Left cardiac atrium (tissue), 4 donors: Measurements from ENCODE around the gene SPRN. TPM values are rescaled to one million over a fixed set of nuclear protein-coding genes. Genes with fewer than 3 reads are reported as not detected.
"Not testable (repeated sequence)": the region's sequence is repeated elsewhere in the genome, so short reads cannot be mapped to it uniquely, and the experiment has no call there.

Experiments
- ATAC-seq, 2 donors: fragments of 200-7000 bp; cut with Tn5 transposase; one replicate each; pipeline ENCODE4 v1.9.1; 2020; ENCODE audit warnings: mild to moderate bottlenecking in 2 of 2, moderate library complexity in 2 of 2
- DNase-seq: peaks from one replicate; pipeline ENCODE4 v3.0.0-alpha.2; 2020
- intact Hi-C, 2 donors: fragments of 100-400 bp; cut with DNase I; formaldehyde crosslinking; loops; one replicate each; pipeline versions ENCODE4 v1.14.1 to v1.15.1; 2022 to 2023
- long read RNA-seq: library from polyadenylated mRNA; unstranded; transcript quantifications from one replicate; pipeline ENCODE4 v2.0.0, GENCODE V29; 2021
- total RNA-seq, 2 donors: library from RNA; stranded (reverse); fragmentation: NEBNext Ultra II Directional; extraction: Animal tissue kit (Norgen Biotek cat#: 25700); gene quantifications; one replicate each; pipeline ENCODE4 v1.2.1, GENCODE V29; 2021
- donor health status: DM: no; HTN: yes; CAD: no.
- donor health status: DM: no; HTN: yes; CAD: no; lungs with severe emphysema.
- donor health status: DM: yes; HTN: yes; CAD: no.
- donor health status: Dilated cardiomyopathy.

SPRN gene, protein sequence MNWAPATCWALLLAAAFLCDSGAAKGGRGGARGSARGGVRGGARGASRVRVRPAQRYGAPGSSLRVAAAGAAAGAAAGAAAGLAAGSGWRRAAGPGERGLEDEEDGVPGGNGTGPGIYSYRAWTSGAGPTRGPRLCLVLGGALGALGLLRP
- not detected for total RNA-seq
- long read RNA-seq, result 0 reads

DNA sequence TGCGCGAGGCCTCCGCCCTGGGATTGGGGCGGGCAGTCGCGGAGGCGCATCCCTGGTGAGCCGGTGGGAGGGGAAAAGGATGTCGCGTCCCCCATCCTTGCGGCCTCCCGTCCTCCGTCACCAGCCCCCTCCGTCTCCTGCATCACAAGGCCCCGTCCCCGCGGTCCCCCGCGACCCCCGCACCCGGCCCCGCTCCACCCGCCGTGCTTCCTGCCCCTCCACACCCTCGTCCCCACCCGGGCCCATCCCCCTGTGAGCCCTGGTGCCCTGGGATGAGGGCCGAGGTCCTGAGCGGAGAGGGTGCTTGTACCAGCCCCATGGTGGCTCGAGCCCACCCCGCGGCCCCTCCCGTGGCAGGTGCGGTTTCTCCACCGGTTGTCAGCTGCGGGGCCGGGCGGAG is at the start of gene SPRN:
SPRN (minus strand) TSS at position 25 of the 400 bp plus-strand sequence. CDS start 944 bp downstream, outside the sequence.
- intact Hi-C loops, result loop anchor here (10.0 kb wide), 1 partner anchor 150 kb away; no protein-coding TSS in a partner anchor
- peak in 1 of 2 donors; percentile 18 for ATAC-seq
- DNase-seq, result not testable (repeated sequence)

DNA sequence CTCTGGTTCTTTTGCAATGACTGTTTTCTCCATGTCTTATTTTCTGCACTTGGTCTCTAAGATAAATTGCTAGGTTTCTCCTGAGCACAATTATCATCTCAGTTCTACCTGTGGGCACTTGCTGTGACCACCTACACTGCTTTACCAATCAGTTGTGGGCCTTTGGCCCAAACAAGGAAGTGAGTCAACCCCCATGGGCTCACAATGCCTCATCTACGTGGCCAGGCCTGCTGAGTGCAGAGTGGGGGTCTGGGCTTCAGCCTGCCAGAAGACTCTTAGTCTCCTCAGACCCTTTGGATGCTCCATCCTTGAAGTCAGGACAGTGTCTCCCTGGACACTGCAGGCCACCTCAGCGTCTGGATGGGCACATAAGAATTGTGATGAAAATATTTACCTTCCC is 49.6 kb upstream of the SPRN start:
- intact Hi-C loops, result no loop called here
- DNase-seq (no peak), ATAC-seq (no peak)

DNA sequence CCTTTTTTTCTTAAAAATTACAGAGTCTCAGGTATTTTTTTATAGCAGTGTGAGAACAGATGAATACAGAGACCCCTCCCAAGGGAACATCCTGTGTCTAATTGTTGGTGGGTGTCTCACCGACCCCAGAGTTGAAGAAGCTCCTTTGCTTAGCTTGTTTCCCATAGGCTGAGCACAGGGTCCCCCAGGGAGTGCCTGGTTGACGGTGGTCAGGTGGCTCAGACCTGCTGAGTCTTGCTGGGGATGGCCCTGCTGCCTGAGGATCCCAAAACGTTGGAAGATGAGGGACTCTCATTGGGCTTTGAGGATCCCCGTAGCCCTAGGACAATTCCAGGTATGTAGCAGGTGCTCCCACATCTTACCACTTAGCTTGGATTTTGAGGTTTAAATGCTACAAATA is 48.8 kb upstream of the SPRN start:
- ATAC-seq, result no peak
- no peak for DNase-seq
- intact Hi-C loops, result no loop called here

DNA sequence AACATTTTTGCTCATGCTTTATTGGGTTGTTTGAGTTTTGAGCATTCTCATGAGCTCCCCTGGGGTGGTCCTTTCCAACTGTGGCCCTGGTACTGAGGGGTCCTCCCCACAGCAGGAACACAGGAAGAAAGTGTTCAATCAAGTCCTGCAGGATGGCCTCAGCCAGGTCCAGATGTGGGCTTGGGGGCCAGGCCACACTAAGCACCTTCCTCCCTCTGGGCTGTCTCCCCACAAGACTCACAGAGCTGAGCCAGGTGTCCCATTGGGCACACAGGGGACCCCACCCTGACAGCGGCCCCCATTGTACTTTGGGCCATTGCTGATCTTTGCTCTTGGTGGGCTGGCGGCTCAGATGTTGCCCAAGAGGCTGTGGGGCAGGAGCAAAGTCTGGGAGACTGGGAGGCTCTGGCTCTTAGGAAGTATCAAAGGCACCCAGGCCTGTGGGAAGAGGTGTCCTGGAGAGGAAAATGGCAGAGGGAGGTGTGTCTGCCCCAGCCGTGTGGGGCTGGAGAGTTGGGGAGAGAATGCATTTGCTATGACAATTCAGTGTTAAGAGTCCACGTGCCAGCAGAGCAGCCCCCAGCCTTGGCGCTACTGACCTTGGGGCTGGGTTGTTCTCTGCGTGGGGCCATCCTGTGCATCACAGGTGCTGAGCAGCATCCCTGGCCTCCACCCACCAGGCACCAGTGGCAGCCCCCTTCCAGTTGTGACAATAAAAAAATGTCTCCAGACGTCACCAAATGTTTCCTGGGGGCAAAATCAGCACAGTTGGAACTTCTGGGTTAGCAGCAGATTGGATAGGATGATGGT is 47.1 kb upstream of the SPRN start:
- no peak for ATAC-seq
- DNase-seq, result no peak
- intact Hi-C loops, result no loop called here

GRCh38 chr10:133469205-133469604 is 44.8 kb upstream of the SPRN start:
- intact Hi-C loops, ATAC-seq, DNase-seq: not testable (repeated sequence)

DNA sequence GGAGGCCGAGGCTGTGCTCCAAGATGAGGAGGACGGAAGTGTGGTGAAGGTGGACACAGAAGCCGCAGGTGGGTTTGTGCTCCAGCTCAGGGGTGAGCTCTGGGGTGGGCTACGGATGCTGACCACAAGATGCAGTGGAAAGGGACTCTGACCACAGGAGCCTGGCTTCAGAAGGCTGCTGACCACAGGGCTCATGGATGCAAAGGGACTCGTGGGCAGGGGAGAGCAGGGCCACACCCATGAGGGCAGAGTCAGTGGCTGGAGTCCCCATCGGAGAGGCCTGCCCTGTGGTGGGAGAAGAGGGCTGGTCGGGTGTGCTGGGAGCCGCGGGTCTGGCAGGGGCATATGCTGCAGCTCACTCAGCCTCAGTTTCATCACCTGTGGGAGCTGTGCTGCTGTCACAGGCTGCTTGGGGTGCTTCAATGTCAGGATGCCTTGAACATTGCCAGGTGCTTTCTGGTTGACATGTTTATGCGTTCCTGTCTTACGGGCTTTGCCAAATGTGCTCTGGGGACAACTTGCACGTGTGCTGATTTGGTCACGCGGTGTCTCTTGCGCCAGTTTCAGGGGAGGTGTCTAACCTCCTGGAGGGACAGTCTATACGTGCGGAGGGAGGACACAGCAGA is 43.0 kb upstream of the SPRN start:
- DNase-seq (no peak), ATAC-seq (no peak)
- intact Hi-C loops, result no loop called here

DNA sequence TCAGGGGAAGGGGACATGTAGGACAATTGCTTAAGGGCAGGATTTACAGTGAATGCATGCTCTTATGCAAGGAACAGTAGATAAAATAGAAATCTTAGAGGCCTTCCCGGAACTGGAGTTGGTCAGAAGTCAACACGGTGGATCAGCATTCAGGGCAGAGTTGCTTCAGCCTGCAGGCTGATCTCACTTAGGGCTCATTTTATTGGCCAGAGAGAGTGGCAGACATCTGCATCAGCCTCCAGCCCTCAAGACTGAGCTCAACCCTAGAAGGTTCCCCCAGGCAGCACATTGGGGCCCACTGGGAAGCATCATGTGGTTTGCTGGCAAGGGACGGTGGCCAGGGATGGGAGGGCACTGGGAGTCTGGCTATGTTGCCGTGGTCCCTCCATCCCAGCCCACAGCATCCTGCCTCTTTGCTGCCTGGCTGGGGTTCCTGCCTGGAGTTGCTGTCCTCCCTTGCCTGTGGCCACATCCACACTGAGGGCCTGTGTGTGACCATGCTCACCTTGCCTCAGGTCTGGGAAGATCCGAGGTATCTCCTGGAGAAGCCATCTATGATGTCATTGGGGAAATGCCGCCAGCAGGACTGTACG is 42.4 kb upstream of the SPRN start:
- DNase-seq, result no peak
- intact Hi-C loops, result no loop called here
- no peak for ATAC-seq

- no peak for DNase-seq
- ATAC-seq, result no peak
- intact Hi-C loops, result no loop called here
Observed at GRCh38 chr10:133465950-133466474, 41.6 kb upstream of the SPRN start.

- intact Hi-C loops, result no loop called here
- DNase-seq (no peak), ATAC-seq (no peak)
Observed at GRCh38 chr10:133465191-133465949, 40.9 kb upstream of the SPRN start.

DNA sequence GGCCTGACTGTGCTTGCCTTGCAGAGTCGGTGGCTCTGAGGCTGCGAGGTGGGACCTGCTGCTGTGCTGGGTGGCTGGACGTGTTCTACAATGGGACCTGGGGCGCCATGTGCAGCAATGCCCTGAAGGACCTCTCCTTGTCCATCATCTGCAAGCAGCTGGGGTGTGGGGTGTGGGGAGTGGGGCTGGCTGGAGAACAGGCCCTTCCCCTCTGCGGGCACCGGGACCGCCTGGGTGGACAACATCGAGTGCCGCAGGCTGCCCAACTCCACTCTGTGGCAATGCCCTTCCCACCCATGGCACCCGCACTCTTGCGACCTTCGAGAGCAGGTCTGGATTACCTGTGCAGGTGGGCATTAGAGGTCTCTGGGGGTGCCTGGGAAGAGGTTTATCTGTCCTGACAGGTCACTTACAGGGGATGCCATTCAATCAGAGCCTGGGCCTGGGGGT is 40.2 kb upstream of the SPRN start:
- ATAC-seq (no peak), DNase-seq (no peak)
- intact Hi-C loops, result no loop called here

DNA sequence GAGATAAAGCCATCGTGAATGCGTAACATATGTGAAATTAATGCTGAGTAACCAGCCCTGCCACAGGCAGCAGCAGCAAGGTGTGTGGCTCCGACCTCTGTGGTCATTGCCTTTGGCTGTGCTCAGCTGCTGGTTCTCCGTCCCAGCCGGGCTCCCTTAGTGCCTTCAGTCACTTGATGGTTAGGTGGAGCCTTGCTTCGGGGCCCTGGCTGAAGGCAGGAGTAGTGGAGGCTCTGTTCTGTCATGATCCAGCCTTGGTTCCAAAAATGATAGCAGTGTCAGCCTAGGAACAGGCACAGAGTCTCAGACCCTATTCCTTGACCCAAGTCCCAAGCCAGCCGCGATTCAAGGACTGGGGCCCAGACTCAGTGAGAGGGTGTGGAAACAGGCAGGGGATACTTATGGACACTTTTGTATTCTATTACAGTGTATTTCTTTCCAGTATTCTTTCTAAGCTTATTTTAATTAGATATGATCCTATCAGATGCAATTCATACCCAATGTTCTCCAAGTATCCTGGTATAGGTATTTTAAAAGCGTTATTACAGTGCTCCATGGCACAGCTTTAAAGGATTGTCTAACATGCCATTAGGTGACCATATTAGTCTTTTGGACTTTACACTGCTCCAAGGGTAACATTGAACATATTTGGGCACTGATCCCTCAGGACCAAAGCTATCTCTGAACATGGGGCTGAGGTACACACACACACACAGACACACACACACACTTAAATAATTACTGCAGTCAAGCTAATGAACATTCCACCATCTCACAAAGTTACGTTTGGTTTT is 38.3 kb upstream of the SPRN start:
- intact Hi-C loops, result no loop called here
- no peak for DNase-seq
- no peak for ATAC-seq

GRCh38 chr10:133461841-133462240 is 37.4 kb upstream of the SPRN start:
- intact Hi-C loops, result no loop called here
- ATAC-seq (no peak), DNase-seq (no peak)

GRCh38 chr10:133461027-133461426 is 36.6 kb upstream of the SPRN start:
- intact Hi-C loops, result no loop called here
- DNase-seq (no peak), ATAC-seq (no peak)

DNA sequence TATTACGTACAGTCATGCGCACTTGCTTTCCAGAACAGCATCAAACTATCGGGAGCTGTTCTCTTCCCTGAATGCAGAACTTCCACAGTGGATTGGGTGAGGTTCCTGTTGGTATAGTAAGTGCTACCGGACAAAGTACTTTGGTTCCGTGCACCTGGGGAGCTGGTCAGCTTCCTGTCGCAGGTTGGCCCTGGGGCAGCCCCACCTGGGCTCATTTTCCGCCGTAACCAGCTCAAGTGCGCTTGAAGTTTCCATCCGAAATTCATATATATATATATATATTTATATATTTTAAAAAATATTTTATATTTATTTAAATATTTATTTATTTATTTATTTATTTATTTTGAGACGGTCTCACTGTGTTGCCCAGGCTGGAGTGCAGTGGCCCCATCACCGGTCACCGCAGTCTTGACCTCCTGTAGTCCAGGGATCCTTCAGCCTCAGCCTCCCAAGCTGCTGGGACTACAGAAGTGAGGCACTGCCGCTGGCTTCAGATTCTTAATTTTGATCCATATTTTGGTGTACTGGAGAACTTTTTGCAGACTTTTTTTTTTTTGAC is 35.9 kb upstream of the SPRN start:
- no peak for ATAC-seq
- DNase-seq, result no peak
- intact Hi-C loops, result no loop called here

DNA sequence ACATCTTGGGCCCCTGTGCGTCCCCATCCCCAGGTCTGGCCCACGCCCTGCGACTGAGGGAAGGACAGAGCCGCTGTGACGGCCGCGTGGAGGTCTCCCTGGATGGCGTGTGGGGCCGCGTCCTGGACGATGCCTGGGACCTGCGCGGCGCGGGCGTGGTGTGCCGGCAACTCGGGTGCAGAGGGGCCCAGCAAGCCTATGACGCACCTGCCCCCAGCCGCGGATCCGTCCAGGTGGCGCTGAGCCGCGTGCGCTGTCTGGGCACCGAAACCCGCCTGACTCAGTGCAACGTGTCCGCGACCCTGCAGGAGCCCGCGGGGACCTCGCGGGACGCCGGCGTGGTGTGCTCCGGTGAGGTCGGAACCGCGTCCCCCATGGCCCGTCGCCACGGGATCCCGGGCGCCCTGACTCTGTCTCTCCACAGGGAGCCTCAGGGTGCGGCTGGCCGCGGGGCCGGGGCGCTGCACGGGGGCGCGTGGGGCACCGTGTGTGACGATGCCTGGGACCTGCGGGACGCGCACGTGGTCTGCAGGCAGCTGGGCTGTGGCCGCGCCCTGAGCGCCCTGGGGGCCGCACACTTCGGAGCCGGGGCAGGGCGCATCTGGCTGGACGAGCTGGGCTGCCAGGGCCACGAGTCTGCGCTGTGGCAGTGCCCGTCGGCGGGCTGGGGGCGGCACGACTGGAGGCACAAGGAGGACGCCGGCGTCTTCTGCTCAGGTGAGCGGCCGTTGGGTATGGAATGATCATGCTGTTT is 35.2 kb upstream of the SPRN start:
- DNase-seq (no peak), ATAC-seq (no peak)

GRCh38 chr10:133458710-133459453 is 34.5 kb upstream of the SPRN start:
- no peak for DNase-seq
- intact Hi-C loops, result no loop called here
- no peak for ATAC-seq

More for the DNA sequence above, 35.2 kb upstream of the SPRN start:
- intact Hi-C loops, result no loop called here
